GM12878 (cell line): Measurements from ENCODE around the gene CSNK2A1. TPM values are rescaled to one million over a fixed set of nuclear protein-coding genes. Genes with fewer than 3 reads are reported as not detected.

Source experiments
- ATAC-seq: fragments of 200-7000 bp; cut with Tn5 transposase; 3 replicates; pipeline ENCODE4 v1.9.1; 2020; ENCODE audit warnings: mild to moderate bottlenecking, moderate library complexity
- BruUV-seq: library from RNA; stranded (reverse); fragments of 400-500 nt; replicated peaks from 2 replicates; lab custom pipeline; 2021; lab: Mats Ljungman, UMichigan
- CTCF ChIA-PET: fragments of 300-600 bp; sonication (Branson Sonifier 250); formaldehyde crosslinking; extraction: SDS; loops from one replicate; lab custom pipeline; 2021; ENCODE audit warnings: inconsistent platforms; lab: Yijun Ruan, JAX
- POLR2A ChIA-PET: fragments of 350-600 bp; formaldehyde crosslinking; extraction: SDS; loops from one replicate; lab custom pipeline; 2021; ENCODE audit warnings: inconsistent platforms; lab: Charles Lee
- RAD21 ChIA-PET: fragments of 300-600 bp; sonication (Branson Sonifier 250); formaldehyde crosslinking; loops from one replicate; lab custom pipeline; 2023; ENCODE audit warnings: antibody characterized with exemption; ENCODE audit not compliant: unreplicated experiment; lab: Charles Lee
- SMC1A ChIA-PET: fragments of 300-600 bp; sonication (Branson Sonifier 250); formaldehyde crosslinking; loops from one replicate; lab custom pipeline; 2023; ENCODE audit not compliant: unreplicated experiment, uncharacterized antibody; lab: Charles Lee
- DNase-seq: peaks from one replicate; pipeline ENCODE4 v3.0.0-alpha.2; 2011; ENCODE audit warnings: low read depth, low spot score
- FAIRE-seq: peaks from 3 replicates; lab custom pipeline; 2011; peaks lifted over from hg19 to GRCh38; lab: Jason Lieb, UNC
- H2AFZ ChIP-seq: 2 replicates; pipeline ENCODE4 v1.6.0; 2011; ENCODE audit warnings: low read depth, low read length, control low read depth; ENCODE audit not compliant: control insufficient read depth
- H3K27ac ChIP-seq: 2 replicates; pipeline ENCODE4 v1.5.1; 2011; ENCODE audit warnings: control low read depth; ENCODE audit not compliant: control insufficient read depth, insufficient read depth
- H3K27me3 ChIP-seq, 2 experiments: replicated peaks in 1 of 2; 2 replicates each; pipeline versions ENCODE4 v1.6.0 to v1.6.1; 2011; ENCODE audit warnings: low read length in 1 of 2; ENCODE audit not compliant: control insufficient read depth in 2 of 2, insufficient read depth in 2 of 2
- H3K36me3 ChIP-seq, 2 experiments: 2 replicates each; pipeline ENCODE4 v1.5.1; 2011; ENCODE audit warnings: low read length in 1 of 2; ENCODE audit not compliant: control insufficient read depth in 2 of 2, insufficient read depth in 2 of 2
- H3K4me1 ChIP-seq: 2 replicates; pipeline ENCODE4 v1.6.1; 2011; ENCODE audit warnings: mild to moderate bottlenecking, low read length, moderate library complexity, mixed read lengths; ENCODE audit not compliant: control insufficient read depth, insufficient read depth
- H3K4me2 ChIP-seq: 2 replicates; pipeline ENCODE4 v1.6.0; 2011; ENCODE audit warnings: control low read depth; ENCODE audit not compliant: control insufficient read depth, insufficient read depth
- H3K4me3 ChIP-seq: fragments of 200-600 bp; sonication (generic); 2 replicates; pipeline ENCODE4 v1.5.1; 2016
- H3K79me2 ChIP-seq: 2 replicates; pipeline ENCODE4 v1.6.0; 2011; ENCODE audit warnings: low read length; ENCODE audit not compliant: control insufficient read depth, insufficient read depth
- H3K9ac ChIP-seq: 2 replicates; pipeline ENCODE4 v1.8.0; 2011; ENCODE audit warnings: low read length, control low read depth, mixed read lengths; ENCODE audit not compliant: control insufficient read depth, insufficient read depth
- H3K9me3 ChIP-seq: replicated peaks from 3 replicates; pipeline ENCODE4 v1.5.1; 2011; ENCODE audit warnings: mild to moderate bottlenecking, low read length; ENCODE audit not compliant: control insufficient read depth, insufficient read depth
- H4K20me1 ChIP-seq: 2 replicates; pipeline ENCODE4 v1.6.0; 2011; ENCODE audit not compliant: control insufficient read depth, insufficient read depth
- BCL11A ChIP-seq: IDR thresholded peaks from 2 replicates; pipeline ENCODE4 v1.6.1; 2011; ENCODE audit warnings: low read depth, low read length
- CBX5 ChIP-seq: sonication (generic); IDR thresholded peaks from 2 replicates; pipeline ENCODE4 v1.6.1; 2016; ENCODE audit warnings: low read depth, moderate library complexity, mild to moderate bottlenecking, inconsistent platforms
- EP300 ChIP-seq, 2 experiments: fragments of 150-350 bp in 1 of 2; IDR thresholded peaks; 2 replicates each; pipeline ENCODE4 v1.6.1; 2011 to 2012; ENCODE audit warnings: low read depth in 2 of 2, low read length in 2 of 2, borderline replicate concordance in 1 of 2, improper control_type of control experiment in 1 of 2, inconsistent platforms in 1 of 2; ENCODE audit not compliant: control insufficient read depth in 1 of 2
- FOS ChIP-seq: IDR thresholded peaks from 3 replicates; pipeline ENCODE4 v1.6.1; 2011; ENCODE audit warnings: borderline replicate concordance; ENCODE audit not compliant: insufficient read length; ENCODE audit errors: extremely low read depth
- FOXK2 ChIP-seq: fragments of 450-650 bp; IDR thresholded peaks from 2 replicates; pipeline ENCODE4 v1.6.1; 2017; ENCODE audit warnings: mild to moderate bottlenecking, moderate library complexity
- FOXM1 ChIP-seq: IDR thresholded peaks from 2 replicates; pipeline ENCODE4 v1.6.1; 2012; ENCODE audit warnings: low read depth, mild to moderate bottlenecking, inconsistent platforms, low read length, moderate library complexity
- NR2F1 ChIP-seq: fragments of 450-650 bp; conservative IDR thresholded peaks from 2 replicates; pipeline ENCODE4 v1.6.1; 2017; ENCODE audit warnings: mild to moderate bottlenecking
- RAD21 ChIP-seq: IDR thresholded peaks from 2 replicates; pipeline ENCODE4 v1.6.1; 2011; ENCODE audit warnings: mild to moderate bottlenecking, low read depth, low read length, moderate library complexity; ENCODE audit not compliant: insufficient read depth
- RUNX3 ChIP-seq: IDR thresholded peaks from 2 replicates; pipeline ENCODE4 v1.6.1; 2012; ENCODE audit warnings: low read length, inconsistent platforms
- WGBS: methylation state at CpG from one replicate; pipeline ENCODE4 v1.1.6; 2016; ENCODE audit warnings: low lambda C conversion rate; ENCODE audit not compliant: insufficient replicate concordance, insufficient coverage; ENCODE audit errors: missing lambda C conversion rate; 5-methylcytosine and 5-hydroxymethylcytosine counted together
- in situ Hi-C: fragments of 300-500 bp; cut with MboI; formaldehyde crosslinking; loops from 9 replicates; pipeline ENCODE4 v1.14.3; 2018; ENCODE audit warnings: mixed read lengths
- intact Hi-C: fragments of 100-400 bp; cut with micrococcal nuclease; formaldehyde crosslinking; loops from one replicate; pipeline ENCODE4 v1.14.2; 2022; ENCODE audit not compliant: unreplicated experiment
- polyA plus RNA-seq, 11 experiments: library from polyadenylated mRNA; depleted of rRNA in 4 of 11; unstranded in 6 of 11; stranded (reverse) in 5 of 11; fragments of >200 nt; fragmentation: Nextera tagmentation in 4 of 11; fragmentation: Illumina TruSeq in 1 of 11; extraction: Ambion mirVana in 4 of 11; extraction: Trizol in 1 of 11; gene quantifications; 1 replicate in 1 of 11; 2 replicates in 10 of 11; pipeline versions ENCODE4 v1.2.1 to v1.2.3, GENCODE V29; 2011 to 2016; ENCODE audit warnings: inconsistent platforms in 2 of 11, missing spikeins in 2 of 11, low read depth in 1 of 11
- total RNA-seq, 4 experiments: library from RNA; depleted of rRNA in 3 of 4; stranded (reverse); fragments of >200 nt in 3 of 4; fragmentation: Illumina TruSeq in 1 of 4; extraction: Trizol in 1 of 4; gene quantifications; 2 replicates each; pipeline versions ENCODE4 v1.2.1 to v1.2.3, GENCODE V29; 2013 to 2021
- TF ChIP-seq, protein P1 (sequence below): IDR thresholded peaks from 2 replicates; pipeline ENCODE4 v1.6.1; 2011; ENCODE audit warnings: borderline replicate concordance, low read depth, mild to moderate bottlenecking, moderate library complexity, mixed read lengths, low read length; ENCODE audit not compliant: insufficient read depth; ENCODE audit errors: extremely low read length
- TF ChIP-seq, protein P2 (sequence below): IDR thresholded peaks from 2 replicates; pipeline ENCODE4 v1.6.1; 2011; ENCODE audit warnings: low read depth, low read length, improper control_type of control experiment, borderline replicate concordance

Gene CSNK2A1
- total and polyA plus RNA-seq, 10 of the 15 experiments (the other 5 are each of a cell fraction or from before 2014, with no cell fraction given): 47.6 to 199 (median 95.0) TPM

DNA sequence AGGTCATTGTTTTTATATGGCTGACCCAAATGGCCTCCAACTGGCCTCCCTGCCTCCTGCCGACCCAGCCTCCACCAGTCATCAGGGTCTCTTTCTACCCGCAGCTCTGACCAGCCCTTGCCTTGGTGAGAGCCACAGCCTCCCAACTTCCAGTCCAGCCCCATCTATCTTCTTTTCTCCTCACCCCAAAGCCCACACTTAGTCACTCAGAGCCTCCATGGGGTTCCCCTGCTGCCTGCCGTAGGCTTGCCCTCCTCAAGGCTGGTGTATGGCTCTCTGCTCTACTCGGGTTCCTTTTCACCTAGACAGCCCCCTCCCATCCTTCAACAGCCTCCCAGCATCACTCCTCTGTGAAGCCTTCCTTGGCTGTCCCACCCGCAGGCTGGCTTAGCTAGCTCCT is 48.4 kb upstream of the CSNK2A1 start:
- intact Hi-C loops: no loop called here
- Histone ChIP-seq H3K27ac (no peak overlapping the region), H3K4me3 (no peak overlapping the region), H3K9ac (no peak overlapping the region)
- SMC1A ChIA-PET: interaction anchor here (2.2 kb wide), 1 partner anchor 53 kb away, joined by 7 read pairs; no protein-coding TSS in a partner anchor
- FAIRE-seq: no peak
- POLR2A ChIA-PET: interaction anchor here (0.7 kb wide), 1 partner anchor 157 kb away, joined by 3 read pairs; no protein-coding TSS in a partner anchor
- TF ChIP-seq NR2F1: no peak
- TF ChIP-seq FOXM1: no peak
- no peak for TF ChIP-seq BCL11A
- TF ChIP-seq, all 136 proteins: peak for 0
- no peaks in the 10 kb centered on the region for H3K79me2 ChIP-seq
- RAD21 ChIA-PET: no interaction called here
- in situ Hi-C loops: no loop called here
- no peak for ATAC-seq
- no peak for DNase-seq
- CTCF ChIA-PET: no interaction called here
- WGBS: 9% methylated on average over 5 of the region's 5 CpGs
- no peaks in the 10 kb centered on the region for H3K36me3 ChIP-seq
- BruUV-seq: no TSS peak
- H3K4me1 ChIP-seq: peaks cover 15% of the 10 kb centered on the region
- no peaks in the 10 kb centered on the region for H3K27me3 ChIP-seq
- no peaks in the 10 kb centered on the region for H4K20me1 ChIP-seq
- no peak overlapping the region for H2AFZ ChIP-seq
- no peaks in the 10 kb centered on the region for H3K9me3 ChIP-seq
- no peak overlapping the region for H3K4me2 ChIP-seq

DNA sequence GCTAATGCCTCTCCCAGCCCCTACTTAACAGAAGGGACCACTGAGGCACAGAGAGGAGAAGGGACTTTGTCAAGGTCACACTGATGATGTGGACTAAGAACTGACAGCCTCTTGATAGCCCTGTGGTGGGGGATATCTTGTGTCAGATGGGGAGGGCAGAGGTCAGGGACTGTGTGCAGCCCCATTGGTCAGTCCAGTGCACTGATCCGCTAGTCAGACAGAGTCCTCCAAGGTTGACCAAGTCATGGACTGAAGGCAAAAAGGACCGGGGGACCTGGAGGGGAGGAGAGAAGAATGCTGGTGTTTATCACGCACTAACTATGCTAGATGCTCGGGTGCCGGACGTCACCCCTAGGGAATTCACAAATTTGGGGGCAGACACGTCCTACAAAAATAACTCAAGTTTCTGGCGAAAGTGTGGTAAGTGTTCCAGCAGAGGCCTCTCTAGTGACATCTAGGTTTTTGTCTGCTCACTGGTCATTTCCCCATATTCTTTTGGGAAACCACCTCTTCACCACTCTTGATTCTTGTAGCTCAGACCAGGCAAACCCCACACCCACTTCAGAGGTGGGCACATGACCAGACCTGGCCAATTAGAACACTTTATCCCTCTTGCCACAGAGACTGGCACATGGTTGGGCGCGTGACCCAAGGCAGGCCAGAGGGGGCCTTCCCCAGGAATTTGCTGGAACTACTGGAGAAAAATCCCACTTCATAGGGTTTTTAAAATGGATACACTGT is 45.5 kb upstream of the CSNK2A1 start:
- Histone ChIP-seq H3K4me1 (peaks cover 15% of the 10 kb centered on the region), H2AFZ (peak overlapping the region; percentile 82), H3K36me3 (no peaks in the 10 kb centered on the region), H3K27ac (no peak overlapping the region), H3K4me2 (peak overlapping the region; percentile 64), H3K79me2 (no peaks in the 10 kb centered on the region), H3K4me3 (no peak overlapping the region), H3K9me3 (no peaks in the 10 kb centered on the region), H3K27me3 (no peaks in the 10 kb centered on the region), H4K20me1 (no peaks in the 10 kb centered on the region), H3K9ac (no peak overlapping the region)
- DNase-seq: peak; percentile 66
- in situ Hi-C loops: no loop called here
- 14% methylated on average over 10 of the region's 10 CpGs for WGBS
- no peak for FAIRE-seq
- ATAC-seq: peak; percentile 96
- SMC1A ChIA-PET: interaction anchor here (0.6 to 1.5 kb wide), 11 partner anchors 8 to 63 kb away, joined by 3 to 15 read pairs (median 4); partner anchors contain the start of gene CSNK2A1
- RAD21 ChIA-PET: interaction anchor here (0.6 to 1.5 kb wide), 10 partner anchors 12 to 150 kb away, joined by 3 to 15 read pairs (median 4); partner anchors contain the start of gene CSNK2A1
- no TSS peak for BruUV-seq
- POLR2A ChIA-PET: interaction anchor here (0.9 kb wide), 1 partner anchor 13 kb away, joined by 3 read pairs; no protein-coding TSS in a partner anchor
- intact Hi-C loops: no loop called here
- CTCF ChIA-PET: interaction anchor here (0.7 to 2.4 kb wide), 9 partner anchors 11 to 244 kb away, joined by 3 to 35 read pairs (median 4); partner anchors contain the start of gene FAM110A
- TF ChIP-seq, protein P1, sequence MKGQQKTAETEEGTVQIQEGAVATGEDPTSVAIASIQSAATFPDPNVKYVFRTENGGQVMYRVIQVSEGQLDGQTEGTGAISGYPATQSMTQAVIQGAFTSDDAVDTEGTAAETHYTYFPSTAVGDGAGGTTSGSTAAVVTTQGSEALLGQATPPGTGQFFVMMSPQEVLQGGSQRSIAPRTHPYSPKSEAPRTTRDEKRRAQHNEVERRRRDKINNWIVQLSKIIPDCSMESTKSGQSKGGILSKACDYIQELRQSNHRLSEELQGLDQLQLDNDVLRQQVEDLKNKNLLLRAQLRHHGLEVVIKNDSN: peak; percentile 88
- TF ChIP-seq, protein P2, sequence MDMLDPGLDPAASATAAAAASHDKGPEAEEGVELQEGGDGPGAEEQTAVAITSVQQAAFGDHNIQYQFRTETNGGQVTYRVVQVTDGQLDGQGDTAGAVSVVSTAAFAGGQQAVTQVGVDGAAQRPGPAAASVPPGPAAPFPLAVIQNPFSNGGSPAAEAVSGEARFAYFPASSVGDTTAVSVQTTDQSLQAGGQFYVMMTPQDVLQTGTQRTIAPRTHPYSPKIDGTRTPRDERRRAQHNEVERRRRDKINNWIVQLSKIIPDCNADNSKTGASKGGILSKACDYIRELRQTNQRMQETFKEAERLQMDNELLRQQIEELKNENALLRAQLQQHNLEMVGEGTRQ: peak; percentile 90
- peak; percentile 33 for TF ChIP-seq FOS
- TF ChIP-seq CBX5: no peak
- no peak for TF ChIP-seq FOXK2
- TF ChIP-seq RAD21: peak; percentile 53; the same call in 1 of the 2 replicates
- TF ChIP-seq RUNX3: peak; percentile 62
- peak; percentile 80 for TF ChIP-seq NR2F1
- TF ChIP-seq EP300 (IDR thresholded peaks at IDR 0.05; ENCODE audit: borderline replicate concordance in 1 of 2, control insufficient read depth in 1 of 2, low read depth in 2 of 2, low read length in 2 of 2): peak in 1 of 2 experiments; percentile 34; a peak in 1 of 4 replicates
